ENCODE data around the gene PRR32.

Gene PRR32

GRCh38 chrX:126824338-126825007, 4.9 kb downstream of the PRR32 start:
- TF ChIP-seq CTCF (IDR thresholded peaks at IDR 0.05; ENCODE audit: low read depth, low read length) = no peak
- no peak overlapping the region for H3K4me3 ChIP-seq (ENCODE audit: low read depth, low read length)

GRCh38 chrX:126825566-126826193, 6.2 kb downstream of the PRR32 start:
- no peak for TF ChIP-seq CTCF (IDR thresholded peaks at IDR 0.05; ENCODE audit: low read depth, low read length)
- no peak overlapping the region for H3K4me3 ChIP-seq (ENCODE audit: low read depth, low read length)

GRCh38 chrX:126836186-126836585, 16.7 kb downstream of the PRR32 start:
- TF ChIP-seq CTCF (IDR thresholded peaks at IDR 0.05; ENCODE audit: low read depth, low read length) = no peak
- H3K4me3 ChIP-seq (ENCODE audit: low read depth, low read length) = no peak overlapping the region

- TF ChIP-seq CTCF (IDR thresholded peaks at IDR 0.05; ENCODE audit: low read depth, low read length) = no peak
- no peak overlapping the region for H3K4me3 ChIP-seq (ENCODE audit: low read depth, low read length)
These were observed 27.6 kb downstream of the PRR32 start for GRCh38 chrX:126847143-126847542.

- TF ChIP-seq CTCF (IDR thresholded peaks at IDR 0.05; ENCODE audit: low read depth, low read length) = no peak
- no peak overlapping the region for H3K4me3 ChIP-seq (ENCODE audit: low read depth, low read length)
These were observed 36.5 kb downstream of the PRR32 start for GRCh38 chrX:126855839-126856524.

All from WI38 (cell line).